COLO668 (cell line): ENCODE measurements around the gene KIF16B.
"Not testable (repeated sequence)": the region's sequence is repeated elsewhere in the genome, so short reads cannot be mapped to it uniquely, and the experiment has no call there.

Experiments
- DNase-seq: peaks from one replicate; lab custom pipeline; 2025; ENCODE audit not compliant: unreplicated experiment; lab: John Stamatoyannopoulos, UW

The KIF16B gene

DNA sequence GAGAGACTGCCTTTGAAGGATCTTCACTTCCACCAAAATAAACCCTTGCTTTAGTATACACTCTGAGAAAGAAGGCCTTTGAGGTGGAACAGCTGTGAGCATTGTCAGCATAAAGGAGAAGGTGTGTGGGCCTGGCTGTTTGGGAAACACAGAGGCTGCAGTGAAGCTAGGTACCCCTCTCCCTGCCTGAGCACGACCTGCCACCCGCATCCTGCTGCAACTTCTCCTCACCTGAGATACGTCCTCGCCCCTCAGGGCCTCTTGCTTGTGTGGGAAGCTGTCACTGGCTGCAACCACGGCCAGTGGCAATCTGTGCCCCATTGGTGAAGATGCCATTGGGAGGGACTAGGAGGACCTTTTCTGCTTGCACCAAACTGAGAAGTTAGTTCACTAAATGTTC, 307.9 kb downstream of the KIF16B start:
- DNase-seq, result no peak

DNA sequence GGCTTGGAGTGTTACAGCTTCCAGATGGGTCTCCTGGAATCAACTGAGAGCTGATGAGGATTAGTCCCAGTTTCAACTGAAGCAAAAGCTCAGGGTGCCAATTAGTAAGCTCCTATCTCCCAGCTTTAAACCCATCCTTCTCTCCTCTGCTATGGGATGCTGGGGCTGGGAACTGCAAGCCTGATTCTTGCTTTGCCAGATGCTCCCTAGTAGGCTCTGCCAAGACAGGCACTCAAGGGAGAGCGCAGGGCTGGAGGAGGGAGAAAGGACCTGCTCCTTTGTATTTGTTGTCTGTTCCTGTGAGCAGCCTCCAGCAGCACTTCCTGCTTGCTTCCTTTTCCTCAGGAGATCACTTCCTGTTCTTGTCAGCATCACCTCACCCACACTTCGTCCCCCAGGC, 309.7 kb downstream of the KIF16B start:
- DNase-seq, result no peak

DNA sequence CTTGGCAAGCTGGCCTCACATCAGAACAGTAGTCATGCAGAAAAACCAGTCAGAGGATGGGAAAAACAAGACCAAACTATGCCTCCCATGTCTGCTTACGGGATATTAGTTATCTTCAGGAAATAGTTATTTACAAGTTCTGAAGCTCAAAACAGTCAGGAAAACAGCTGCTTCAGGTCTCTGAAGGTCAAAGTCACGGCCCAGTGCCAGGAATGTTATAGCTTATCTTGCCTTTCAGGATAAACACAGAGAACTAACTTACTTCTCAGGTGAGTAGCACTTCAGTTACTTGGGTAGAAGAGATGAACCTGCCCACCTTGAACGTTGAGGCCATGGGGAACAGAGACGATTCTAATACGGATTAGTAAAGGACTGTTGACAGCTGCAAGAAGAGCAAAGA, 310.7 kb downstream of the KIF16B start:
- DNase-seq, result no peak

DNA sequence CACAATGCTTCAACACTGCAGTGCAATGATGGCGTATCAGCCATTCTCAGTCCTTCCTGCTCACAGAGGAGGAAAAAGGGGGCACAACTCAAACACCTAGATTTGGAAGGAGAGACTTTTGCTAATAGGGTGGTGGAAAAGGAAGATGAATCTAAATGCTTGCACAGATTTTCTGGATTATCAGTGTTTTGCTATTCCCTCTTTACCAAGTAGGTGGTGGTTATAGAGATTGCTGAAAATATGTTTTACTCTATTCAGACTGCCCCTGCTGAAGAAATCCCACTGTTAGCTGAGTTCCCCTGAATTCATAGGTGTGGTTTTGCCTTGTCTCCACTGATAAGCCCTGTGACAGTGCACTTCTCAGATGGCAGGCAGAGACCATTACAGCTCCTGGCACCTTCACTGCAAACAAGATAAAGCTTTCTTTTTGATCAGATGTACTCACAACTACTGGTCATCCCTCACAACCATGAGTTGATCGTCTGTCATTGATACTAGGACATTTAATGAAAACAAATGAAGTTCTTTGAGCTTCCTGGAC, 311.4 kb downstream of the KIF16B start:
- DNase-seq, result no peak

DNA sequence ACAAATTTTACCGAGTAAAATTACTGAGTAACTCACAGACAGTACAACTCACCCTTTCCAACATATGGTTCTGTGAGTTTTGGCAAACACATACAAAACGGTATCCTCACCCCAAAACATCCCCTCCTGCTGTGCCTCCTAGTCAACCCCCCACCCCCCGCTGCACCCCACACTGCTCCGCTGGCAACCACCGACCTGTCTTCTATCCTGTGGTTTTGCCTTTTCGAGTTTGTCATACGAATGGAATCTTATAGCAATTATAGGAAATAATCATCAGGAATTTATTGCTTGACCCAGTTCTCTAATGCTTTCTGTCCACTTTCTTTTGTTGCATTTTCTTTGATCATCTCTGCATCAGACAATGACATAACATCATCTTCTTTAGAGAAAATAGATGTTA, 312.3 kb downstream of the KIF16B start:
- DNase-seq, result no peak

DNA sequence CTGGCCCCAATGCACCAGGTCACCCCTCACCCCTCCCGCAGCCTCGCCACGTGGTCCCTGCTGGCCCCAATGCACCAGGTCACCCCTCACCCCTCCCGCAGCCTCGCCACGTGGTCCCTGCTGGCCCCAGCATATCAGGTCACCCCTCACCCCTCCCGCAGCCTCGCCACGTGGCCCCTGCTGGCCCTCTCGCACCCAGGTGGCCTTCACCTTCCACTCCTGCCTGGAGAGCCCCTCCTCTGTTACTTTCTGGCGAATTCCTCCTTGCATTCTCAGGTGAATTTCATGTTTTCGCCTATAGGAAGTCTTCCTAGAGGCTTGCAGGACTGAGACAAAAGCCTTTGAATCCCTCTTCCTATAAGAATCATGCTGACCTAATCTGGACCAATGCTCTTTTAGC, 313.1 kb downstream of the KIF16B start:
- DNase-seq, result not testable (repeated sequence)

DNA sequence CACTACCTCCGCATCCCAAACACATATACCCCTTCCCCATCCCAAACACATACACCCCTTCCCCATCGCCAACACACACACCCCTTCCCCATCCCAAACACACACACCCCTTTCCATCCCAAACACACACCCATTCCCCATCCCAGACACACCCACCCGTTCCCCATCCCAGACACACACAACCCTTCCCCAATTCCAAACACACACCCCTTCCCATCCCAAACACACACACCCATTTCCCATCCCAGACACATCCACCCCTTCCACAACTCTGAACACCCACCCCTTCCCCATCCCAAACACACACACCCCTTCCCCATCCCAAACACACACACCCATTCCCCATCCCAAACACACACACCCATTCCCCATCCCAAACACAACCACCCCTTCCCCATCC, 314.5 kb downstream of the KIF16B start:
- no peak for DNase-seq

DNA sequence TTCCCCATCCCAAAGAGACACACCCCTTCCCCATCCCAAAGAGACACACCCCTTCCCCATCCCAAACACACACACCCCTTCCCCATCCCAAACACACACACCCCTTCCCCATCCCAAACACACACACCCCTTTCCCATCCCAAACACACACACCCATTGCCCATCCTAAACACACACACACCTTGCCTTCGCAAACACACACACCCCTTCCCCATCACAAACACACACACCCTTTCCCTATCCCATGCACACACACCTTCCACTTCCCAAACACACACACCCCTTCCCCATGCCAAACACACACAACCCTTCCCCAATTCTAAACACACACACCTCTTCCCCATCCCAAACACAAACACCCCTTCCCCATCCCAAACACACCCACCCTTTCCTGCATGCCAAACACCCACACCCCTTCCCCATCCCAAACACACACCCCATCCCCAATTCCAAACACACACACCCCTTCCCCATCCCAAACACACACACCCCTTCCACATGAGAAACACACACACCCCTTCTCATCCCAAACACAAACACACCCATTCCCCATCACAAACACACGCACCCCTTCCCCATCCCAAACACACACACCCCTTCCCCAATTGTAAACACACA, 315.3 kb downstream of the KIF16B start:
- DNase-seq, result no peak

DNA sequence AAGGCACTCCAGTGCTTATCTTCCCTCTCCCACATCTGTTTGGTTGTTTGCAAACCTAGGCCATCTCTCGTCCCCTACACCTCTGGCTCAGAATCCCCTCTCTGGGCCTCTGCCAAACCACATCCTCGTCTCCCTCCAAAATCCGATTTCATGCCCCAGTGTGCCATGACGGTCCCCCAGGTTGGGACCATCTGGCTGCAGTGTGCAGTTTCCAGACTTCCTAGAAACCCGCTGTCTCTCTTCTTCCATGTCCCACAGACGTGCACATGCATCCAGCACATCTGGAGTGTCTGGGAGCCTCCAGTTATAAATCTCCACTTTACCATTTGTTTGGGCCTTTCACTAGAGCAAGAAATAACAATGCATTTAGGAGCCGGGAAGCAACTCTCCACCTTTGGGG, 316.2 kb downstream of the KIF16B start:
- no peak for DNase-seq

DNA sequence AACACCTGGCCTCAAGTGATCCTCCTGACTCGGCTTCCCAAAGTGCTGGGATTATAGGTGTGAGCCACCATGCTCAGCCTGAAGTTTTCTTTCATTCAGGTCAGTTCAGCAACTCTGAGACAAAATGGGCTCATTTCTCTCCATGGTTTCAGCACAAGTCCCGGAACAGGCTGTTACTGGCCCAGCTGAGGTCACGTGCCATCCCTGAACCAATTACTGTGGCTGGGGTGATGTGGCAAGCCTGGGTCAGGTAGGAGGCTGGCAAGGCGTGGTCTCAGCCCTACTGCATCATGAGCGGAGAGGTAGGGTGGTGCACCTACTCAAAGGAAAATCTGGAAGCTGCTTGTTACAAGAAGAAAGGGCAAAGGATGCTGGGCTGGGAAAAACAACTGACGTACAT, 326.4 kb downstream of the KIF16B start:
- DNase-seq, result no peak

DNA sequence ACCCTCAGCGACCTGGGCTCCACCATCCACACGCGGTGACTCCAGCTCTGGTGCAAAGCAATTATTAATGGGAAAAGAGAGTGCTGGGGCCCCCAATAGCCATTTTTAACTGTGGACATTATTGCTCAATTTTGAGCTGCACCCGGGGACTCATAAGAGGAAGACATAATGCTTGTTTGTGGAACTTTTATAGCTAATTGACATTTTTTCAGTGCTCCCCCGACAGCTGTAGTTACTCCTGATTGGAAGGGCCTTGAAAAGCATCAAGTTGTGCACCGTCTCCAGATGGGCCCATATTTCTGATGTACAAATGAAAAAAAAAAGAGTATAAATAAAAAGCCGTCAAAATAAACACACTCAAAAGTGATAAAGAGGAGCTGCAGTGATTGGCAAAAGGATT, 327.0 kb downstream of the KIF16B start:
- DNase-seq, result no peak

DNA sequence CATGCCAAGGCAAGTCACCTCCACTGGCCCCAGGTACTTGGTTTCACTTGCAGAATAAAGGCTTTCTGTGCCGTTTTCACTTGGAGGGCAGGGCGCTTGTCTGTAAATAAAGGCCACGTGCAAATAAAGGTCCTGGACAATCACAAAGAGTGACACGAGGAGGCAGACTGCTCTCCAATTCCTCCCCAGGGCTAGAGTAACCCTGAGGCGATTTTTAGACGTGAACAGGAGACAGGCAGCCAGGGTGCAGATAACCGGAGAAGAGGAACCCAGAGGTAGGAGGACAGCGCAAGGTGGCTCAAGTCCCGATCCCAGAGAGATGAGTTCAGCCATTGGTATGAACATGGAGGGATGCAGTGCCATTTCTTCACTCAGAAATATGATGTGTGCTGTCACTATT, 327.4 kb downstream of the KIF16B start:
- DNase-seq, result peak; percentile 29

DNA sequence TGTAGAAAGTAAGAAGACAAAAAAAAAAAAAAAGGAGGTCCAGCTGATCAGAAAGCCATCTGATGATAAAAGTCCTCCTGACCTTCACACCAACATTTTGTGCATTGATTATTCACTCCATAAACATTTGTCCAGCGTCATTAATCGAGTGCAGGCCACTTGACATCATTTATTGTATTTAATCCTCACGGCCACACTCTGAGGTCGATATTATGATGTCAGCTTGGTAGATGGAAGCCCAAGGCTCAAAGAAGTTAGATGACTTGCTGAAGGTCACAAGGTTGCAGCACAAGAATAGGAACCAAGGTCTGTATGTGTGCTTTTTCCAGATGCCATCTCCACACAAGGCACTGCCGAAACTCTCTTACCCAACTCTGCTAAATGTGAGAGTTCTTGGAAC, 328.4 kb downstream of the KIF16B start:
- DNase-seq, result no peak

DNA sequence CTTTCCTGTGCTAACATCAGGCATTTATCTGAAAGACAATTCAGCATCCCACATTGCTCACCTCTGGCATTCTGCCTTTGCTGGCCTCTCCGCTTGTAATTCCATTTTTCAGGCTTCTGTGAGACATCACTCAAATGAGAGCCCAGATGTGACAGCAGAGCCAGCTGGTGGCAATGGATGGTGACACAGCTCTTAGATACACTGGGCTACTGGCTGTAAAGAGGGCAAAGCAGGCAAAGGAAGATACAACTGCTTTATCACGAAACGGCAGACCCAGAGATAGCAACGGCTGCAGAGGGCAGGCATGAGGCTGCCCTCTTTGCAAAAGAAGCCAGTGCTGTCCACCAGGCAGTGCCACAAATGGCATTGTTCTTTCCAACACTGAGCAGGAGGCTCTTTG, 329.8 kb downstream of the KIF16B start:
- DNase-seq, result no peak

DNA sequence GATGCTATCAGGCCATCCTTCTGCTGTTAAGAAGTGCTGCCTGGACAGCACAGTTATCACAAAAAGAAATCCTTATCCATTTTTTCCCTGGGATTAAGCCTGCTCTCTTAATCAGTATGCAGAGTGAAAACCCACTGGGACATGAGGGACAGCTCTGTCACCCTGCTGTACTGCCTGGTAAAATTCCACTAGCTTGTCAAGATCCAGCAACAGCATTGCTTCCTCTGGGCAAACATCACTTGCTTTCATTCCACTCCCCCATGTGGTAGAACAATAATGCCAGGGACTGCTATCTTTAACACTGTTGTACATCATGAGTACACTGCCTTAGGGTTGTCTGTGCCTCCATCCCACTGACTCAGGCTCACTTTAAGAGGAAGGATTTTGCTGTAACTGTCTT, 331.3 kb downstream of the KIF16B start:
- DNase-seq, result no peak

DNA sequence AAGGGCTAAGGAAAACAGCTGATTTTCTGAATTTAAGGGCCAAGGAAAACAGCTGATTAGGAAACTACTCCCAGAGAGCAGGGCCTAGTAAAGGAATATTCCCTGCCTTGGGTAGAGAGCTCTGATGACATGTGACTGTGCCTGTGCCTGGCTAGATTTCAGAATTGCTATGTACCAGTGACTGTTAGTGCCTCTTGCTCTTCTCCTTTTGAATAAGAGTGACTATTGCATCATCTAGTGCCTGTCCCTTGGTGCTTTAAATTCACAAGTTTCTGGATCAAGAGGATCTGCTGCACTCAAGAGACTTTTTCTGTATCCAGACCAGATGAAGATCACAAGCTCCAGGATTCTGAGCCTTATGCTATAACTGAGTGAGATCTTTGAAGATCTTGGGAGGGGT, 332.9 kb downstream of the KIF16B start:
- DNase-seq, result no peak

DNA sequence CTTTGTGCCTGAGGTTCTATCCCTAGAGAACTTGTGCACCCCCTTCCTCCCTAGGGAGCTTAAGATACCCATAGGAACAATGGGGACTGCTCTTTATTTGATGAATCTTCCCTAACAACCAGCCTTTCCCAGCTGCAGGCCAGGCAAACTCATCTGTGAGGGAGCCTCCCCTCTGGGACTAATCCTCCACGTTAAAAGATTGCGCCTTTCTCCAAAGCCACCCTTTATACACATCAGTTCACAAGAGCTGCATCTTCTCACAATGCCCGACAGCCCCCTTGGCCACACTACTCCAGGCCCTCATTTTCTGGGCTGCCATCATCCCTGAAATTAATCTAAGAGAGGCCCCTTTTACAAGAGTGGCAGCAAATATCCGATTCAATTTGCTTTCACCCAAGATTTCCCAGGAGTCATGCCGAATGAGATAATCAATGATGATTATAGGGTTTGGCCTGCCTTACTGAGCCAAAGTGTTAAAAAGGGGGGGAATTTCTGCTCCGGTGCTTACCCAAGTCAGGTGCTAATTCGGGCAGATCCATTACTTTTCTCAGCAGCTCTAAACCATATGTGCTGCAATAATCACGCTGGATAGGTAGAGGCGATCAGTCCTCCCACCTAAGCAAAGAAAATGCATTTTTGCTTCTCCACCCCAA, 336.5 kb downstream of the KIF16B start:
- DNase-seq, result no peak

DNA sequence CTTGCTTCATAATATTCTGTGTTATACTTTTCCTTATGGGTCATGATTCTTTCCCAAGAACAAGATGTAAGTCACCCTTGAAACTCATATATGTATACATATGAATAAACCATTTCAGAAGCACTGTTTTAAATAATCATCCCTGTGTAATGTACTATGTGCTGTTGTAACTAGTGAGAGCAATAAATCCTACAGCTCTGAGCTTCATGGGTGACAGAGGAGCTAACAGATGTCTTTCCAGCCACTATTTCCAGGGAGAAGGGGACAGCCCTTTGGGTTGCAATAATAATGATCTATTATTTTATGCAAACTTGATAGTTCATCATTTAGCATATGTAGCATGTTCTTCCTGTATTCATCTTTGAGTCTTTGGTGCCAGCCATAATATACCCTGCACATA, 342.8 kb downstream of the KIF16B start:
- no peak for DNase-seq

DNA sequence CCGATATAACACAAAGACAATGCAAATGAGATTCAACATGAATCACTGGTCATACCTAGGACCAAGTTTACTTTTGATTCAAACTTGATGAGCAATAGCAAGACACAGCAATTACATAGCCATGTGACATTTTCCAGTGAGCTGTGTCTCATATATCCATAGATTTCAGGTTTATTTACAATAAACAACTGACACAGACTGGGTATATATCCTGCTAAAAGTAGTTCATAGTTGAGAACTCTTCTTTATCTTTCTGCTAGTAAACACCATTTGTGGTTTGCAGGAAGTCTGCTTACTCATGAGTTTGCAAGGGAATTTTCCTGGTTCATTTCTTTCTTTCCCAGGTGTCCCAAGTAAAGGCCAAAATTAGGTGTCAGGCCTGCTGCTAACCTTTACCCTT, 343.4 kb downstream of the KIF16B start:
- DNase-seq, result no peak

DNA sequence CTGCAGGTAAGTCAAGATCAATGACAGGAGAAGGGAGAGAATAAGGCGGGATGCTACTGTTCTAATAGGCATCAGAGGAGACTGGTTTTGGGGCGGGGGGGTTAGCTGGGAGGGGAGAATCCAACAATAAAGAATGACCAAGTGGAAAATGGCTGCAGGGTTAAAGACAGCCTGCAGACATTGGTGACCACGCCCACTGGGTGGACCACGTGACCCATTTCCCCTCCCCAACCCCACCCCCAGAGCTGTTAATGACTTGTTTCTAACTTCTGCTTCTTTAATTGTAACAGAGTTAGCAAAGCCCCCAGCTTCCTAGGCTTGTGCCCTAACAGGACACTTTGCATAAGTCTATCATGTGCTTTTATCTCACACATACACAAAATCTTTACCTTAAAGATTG, 344.5 kb downstream of the KIF16B start:
- no peak for DNase-seq

DNA sequence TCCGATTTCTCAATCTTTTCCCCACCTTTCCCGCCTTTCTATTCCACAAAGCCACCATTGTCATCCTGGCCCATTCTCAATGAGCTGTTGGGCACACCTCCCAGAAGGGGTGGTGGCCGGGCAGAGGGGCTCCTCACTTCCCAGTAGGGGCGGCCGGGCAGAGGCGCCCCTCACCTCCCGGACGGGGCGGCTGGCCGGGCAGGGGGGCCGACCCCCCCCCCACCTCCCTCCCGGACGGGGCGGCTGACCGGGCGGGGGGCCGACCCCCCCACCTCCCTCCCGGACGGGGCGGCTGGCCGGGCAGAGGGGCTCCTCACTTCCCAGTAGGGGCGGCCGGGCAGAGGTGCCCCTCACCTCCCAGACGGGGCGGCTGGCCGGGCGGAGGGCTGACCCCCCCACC, 346.3 kb downstream of the KIF16B start:
- not testable (repeated sequence) for DNase-seq

DNA sequence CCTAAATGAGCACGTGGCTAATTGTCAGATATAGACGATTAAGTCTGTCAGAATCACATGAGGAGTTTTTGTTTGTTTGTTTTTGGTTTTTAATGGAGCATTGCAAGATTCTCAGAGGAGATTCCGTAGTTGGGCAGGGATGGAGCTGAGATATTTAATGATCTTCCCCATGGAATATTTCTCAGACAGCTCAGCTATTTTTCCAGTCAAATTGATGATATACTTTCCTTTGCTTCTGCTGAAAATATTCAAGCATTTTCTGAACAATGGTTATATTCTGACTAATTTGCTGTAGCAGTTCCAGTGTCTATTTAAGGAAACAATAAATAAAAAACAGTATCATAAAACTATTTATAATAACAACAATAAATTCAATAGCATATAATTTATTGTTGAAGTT, 348.4 kb downstream of the KIF16B start:
- no peak for DNase-seq

DNA sequence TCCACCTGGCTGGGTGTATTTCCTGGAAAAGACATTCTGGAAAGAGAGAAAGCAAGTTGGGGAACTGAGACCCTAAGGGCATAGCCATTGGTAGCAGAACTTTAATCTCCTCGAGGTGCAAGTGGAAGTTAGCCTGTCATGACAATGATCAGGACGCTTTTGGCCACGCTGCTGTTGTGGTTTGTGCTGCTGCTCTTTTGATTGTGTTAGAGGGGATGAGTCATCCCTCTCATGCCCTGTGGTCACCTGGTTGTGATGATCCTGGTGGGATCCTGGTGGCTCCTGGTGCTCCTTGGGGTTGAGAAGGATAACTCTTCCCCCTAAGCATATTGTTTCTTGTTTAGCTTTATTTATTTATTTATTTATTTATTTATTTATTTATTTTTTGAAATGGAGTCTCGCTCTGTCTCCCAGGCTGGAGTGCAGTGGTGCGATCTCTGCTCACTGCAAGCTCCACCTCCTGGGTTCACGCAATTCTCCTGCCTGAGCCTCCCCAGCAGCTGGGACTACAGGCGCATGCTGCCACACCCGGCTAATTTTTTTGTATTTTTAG, 350.3 kb downstream of the KIF16B start:
- peak; percentile 41 for DNase-seq
